ENCODE measurements around the gene KLK5. TPM values are rescaled to one million over a fixed set of nuclear protein-coding genes. Genes with fewer than 3 reads are reported as not detected.
A peak's percentile ranks its signal among the peaks of the same experiment; 100 is the strongest.

Gene KLK5
- polyA plus RNA-seq, 3 donors, result not detected

DNA sequence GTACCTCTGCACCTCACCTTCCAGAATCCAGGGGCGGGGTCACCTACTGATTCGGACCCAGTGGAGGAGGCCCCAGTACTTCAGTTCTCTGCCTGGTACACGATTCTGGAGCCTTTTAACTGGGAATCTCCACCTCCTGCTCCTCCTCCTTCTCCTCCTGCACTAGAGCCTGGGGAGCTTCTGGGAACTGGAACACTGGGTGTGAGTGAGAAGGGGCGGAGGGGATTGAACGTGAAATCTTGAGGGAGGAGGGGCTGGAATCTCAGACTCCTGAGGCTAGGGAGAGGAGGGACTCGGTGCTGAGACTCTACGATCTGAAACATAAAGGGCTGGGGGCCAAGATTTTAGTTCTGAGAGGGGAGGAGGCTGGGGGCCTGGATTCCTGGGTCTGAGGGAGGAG, 48.7 kb upstream of the KLK5 start, which contains the start of gene KLK8:
KLK8 (minus strand) TSS at position 90 of the 400 bp plus-strand sequence. CDS start 437 bp downstream, outside the sequence.
- no peaks in the 10 kb centered on the region for H3K36me3 ChIP-seq (replicated peaks in 1 of 2; ENCODE audit: control insufficient read depth in 1 of 2, insufficient read depth in 2 of 2, low read length in 2 of 2)
- DNase-seq, result no peak
- intact Hi-C loops (cut with micrococcal nuclease), result no loop called here
- peaks cover 4 to 13% (median 9%) of the 10 kb centered on the region in 7 donors for H3K9me3 Mint-ChIP-seq
- H3K4me3 ChIP-seq (replicated peaks in 1 of 3; ENCODE audit: low read depth in 2 of 3, low read length in 3 of 3), result no peak within 1 kb of the TSS
- peaks cover 4% of the 10 kb centered on the region for H3K4me1 Mint-ChIP-seq
- H3K27ac ChIP-seq (ENCODE audit: low read depth in 1 of 2, low read length in 2 of 2), result no peak within 1 kb of the TSS
- H3K4me1 ChIP-seq (ENCODE audit: control insufficient read depth in 1 of 2, insufficient read depth in 2 of 2, low read length in 2 of 2), result no peaks in the 10 kb centered on the region
- peaks cover 17 to 48% (median 33%) of the 10 kb centered on the region in 3 donors for H3K27me3 Mint-ChIP-seq (ENCODE audit: low read depth in 3 of 3)
- H2AFZ ChIP-seq (ENCODE audit: insufficient read depth, low read depth, low read length, poor library complexity, severe bottlenecking), result no peak within 1 kb of the TSS
- H3K9ac ChIP-seq (ENCODE audit: insufficient read depth, low read length, poor library complexity, severe bottlenecking), result no peak within 1 kb of the TSS
- TF ChIP-seq, protein P1, sequence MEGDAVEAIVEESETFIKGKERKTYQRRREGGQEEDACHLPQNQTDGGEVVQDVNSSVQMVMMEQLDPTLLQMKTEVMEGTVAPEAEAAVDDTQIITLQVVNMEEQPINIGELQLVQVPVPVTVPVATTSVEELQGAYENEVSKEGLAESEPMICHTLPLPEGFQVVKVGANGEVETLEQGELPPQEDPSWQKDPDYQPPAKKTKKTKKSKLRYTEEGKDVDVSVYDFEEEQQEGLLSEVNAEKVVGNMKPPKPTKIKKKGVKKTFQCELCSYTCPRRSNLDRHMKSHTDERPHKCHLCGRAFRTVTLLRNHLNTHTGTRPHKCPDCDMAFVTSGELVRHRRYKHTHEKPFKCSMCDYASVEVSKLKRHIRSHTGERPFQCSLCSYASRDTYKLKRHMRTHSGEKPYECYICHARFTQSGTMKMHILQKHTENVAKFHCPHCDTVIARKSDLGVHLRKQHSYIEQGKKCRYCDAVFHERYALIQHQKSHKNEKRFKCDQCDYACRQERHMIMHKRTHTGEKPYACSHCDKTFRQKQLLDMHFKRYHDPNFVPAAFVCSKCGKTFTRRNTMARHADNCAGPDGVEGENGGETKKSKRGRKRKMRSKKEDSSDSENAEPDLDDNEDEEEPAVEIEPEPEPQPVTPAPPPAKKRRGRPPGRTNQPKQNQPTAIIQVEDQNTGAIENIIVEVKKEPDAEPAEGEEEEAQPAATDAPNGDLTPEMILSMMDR (IDR thresholded peaks at IDR 0.05), result no peak
- no peak within 1 kb of the TSS for H3K4me2 ChIP-seq (replicated peaks; ENCODE audit: extremely low read depth, low read length, poor library complexity, severe bottlenecking)
- no peaks in the 10 kb centered on the region for H3K79me2 ChIP-seq (ENCODE audit: insufficient read depth, low read length)
- 33% methylated on average over 1 of the region's 7 CpGs for WGBS (ENCODE audit: insufficient coverage)
- peak within 1 kb of the TSS in 1 of 7 donors; percentile 74 for H3K27ac Mint-ChIP-seq
- peaks cover 5% of the 10 kb centered on the region in 2 donors for H3K9me3 ChIP-seq (replicated peaks in 1 of 2; ENCODE audit: control insufficient read depth in 1 of 2, insufficient read depth in 1 of 2, low read length in 2 of 2)
- no peaks in the 10 kb centered on the region for H3K36me3 Mint-ChIP-seq
- H4K20me1 ChIP-seq (ENCODE audit: insufficient read depth, low read length), result no peaks in the 10 kb centered on the region
- peak within 1 kb of the TSS in 1 of 2 donors; percentile 51 for H3K4me3 Mint-ChIP-seq
- peaks cover 0 to 5% of the 10 kb centered on the region in 2 donors for H3K27me3 ChIP-seq (ENCODE audit: control insufficient read depth in 2 of 2, insufficient read depth in 2 of 2, low read length in 2 of 2)

DNA sequence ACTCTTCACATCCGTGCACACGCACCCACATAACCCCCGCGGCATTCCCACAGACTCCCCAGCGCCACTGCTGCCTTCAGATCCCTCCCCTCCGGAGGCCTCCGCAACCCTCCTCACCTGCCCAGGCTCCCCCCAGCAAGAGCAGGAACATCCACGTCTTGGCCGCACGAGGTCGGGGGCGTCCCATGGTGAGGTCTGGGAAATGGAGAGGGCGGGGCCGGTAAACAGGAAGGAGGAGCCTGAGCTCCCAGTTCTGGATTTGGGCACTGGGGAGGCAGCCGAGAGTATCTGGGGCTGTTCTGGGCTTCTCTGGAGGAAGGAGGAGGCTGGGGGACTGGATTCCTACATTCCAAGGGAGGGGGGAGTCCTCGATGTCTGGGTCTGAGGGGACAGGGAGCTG, 48.1 kb upstream of the KLK5 start:
- no peak overlapping the region for H3K27ac Mint-ChIP-seq
- peaks cover 4 to 13% (median 9%) of the 10 kb centered on the region in 7 donors for H3K9me3 Mint-ChIP-seq
- H3K4me2 ChIP-seq (replicated peaks; ENCODE audit: extremely low read depth, low read length, poor library complexity, severe bottlenecking), result no peak overlapping the region
- no peak overlapping the region for H3K4me3 ChIP-seq (replicated peaks in 1 of 3; ENCODE audit: low read depth in 2 of 3, low read length in 3 of 3)
- intact Hi-C loops (cut with micrococcal nuclease), result no loop called here
- peaks cover 4% of the 10 kb centered on the region for H3K4me1 Mint-ChIP-seq
- H4K20me1 ChIP-seq (ENCODE audit: insufficient read depth, low read length), result no peaks in the 10 kb centered on the region
- no peak overlapping the region for H2AFZ ChIP-seq (ENCODE audit: insufficient read depth, low read depth, low read length, poor library complexity, severe bottlenecking)
- H3K36me3 Mint-ChIP-seq, result no peaks in the 10 kb centered on the region
- no peak overlapping the region for H3K9ac ChIP-seq (ENCODE audit: insufficient read depth, low read length, poor library complexity, severe bottlenecking)
- H3K36me3 ChIP-seq (replicated peaks in 1 of 2; ENCODE audit: control insufficient read depth in 1 of 2, insufficient read depth in 2 of 2, low read length in 2 of 2), result no peaks in the 10 kb centered on the region
- TF ChIP-seq, protein P1 (IDR thresholded peaks at IDR 0.05), result no peak
- no peak overlapping the region for H3K27ac ChIP-seq (ENCODE audit: low read depth in 1 of 2, low read length in 2 of 2)
- H3K27me3 Mint-ChIP-seq (ENCODE audit: low read depth in 3 of 3), result peaks cover 12 to 48% (median 36%) of the 10 kb centered on the region in 3 donors
- H3K4me3 Mint-ChIP-seq, result peak overlapping the region in 1 of 2 donors; percentile 51
- peaks cover 5% of the 10 kb centered on the region in 2 donors for H3K9me3 ChIP-seq (replicated peaks in 1 of 2; ENCODE audit: control insufficient read depth in 1 of 2, insufficient read depth in 1 of 2, low read length in 2 of 2)
- WGBS (ENCODE audit: insufficient coverage), result 37% methylated on average over 13 of the region's 16 CpGs
- DNase-seq, result no peak
- H3K79me2 ChIP-seq (ENCODE audit: insufficient read depth, low read length), result no peaks in the 10 kb centered on the region
- H3K4me1 ChIP-seq (ENCODE audit: control insufficient read depth in 1 of 2, insufficient read depth in 2 of 2, low read length in 2 of 2), result no peaks in the 10 kb centered on the region
- peaks cover 0 to 5% of the 10 kb centered on the region in 2 donors for H3K27me3 ChIP-seq (ENCODE audit: control insufficient read depth in 2 of 2, insufficient read depth in 2 of 2, low read length in 2 of 2)

All from CD14-positive monocyte (primary cell).